ENCODE measurements around the gene CTNND2. TPM values are rescaled to one million over a fixed set of nuclear protein-coding genes. Genes with fewer than 3 reads are reported as not detected.

The CTNND2 gene
- total RNA-seq, 1 experiment from 2014 or later: 7.0 TPM

- no peak overlapping the region for H3K18ac ChIP-seq (ENCODE audit: insufficient read length, low read depth, low read length)
- TF ChIP-seq, protein P1, sequence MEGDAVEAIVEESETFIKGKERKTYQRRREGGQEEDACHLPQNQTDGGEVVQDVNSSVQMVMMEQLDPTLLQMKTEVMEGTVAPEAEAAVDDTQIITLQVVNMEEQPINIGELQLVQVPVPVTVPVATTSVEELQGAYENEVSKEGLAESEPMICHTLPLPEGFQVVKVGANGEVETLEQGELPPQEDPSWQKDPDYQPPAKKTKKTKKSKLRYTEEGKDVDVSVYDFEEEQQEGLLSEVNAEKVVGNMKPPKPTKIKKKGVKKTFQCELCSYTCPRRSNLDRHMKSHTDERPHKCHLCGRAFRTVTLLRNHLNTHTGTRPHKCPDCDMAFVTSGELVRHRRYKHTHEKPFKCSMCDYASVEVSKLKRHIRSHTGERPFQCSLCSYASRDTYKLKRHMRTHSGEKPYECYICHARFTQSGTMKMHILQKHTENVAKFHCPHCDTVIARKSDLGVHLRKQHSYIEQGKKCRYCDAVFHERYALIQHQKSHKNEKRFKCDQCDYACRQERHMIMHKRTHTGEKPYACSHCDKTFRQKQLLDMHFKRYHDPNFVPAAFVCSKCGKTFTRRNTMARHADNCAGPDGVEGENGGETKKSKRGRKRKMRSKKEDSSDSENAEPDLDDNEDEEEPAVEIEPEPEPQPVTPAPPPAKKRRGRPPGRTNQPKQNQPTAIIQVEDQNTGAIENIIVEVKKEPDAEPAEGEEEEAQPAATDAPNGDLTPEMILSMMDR (conservative IDR thresholded peaks at IDR 0.05): no peak
- no CpG with 5 or more reads among the region's 9 CpGs for WGBS (ENCODE audit: extremely low coverage, insufficient read length, low lambda C conversion rate)
- H2BK5ac ChIP-seq (ENCODE audit: insufficient read length, low read length): no peak overlapping the region
- H3T11ph ChIP-seq (ENCODE audit: low read length): no peak overlapping the region
- H3K27me3 Mint-ChIP-seq (ENCODE audit: low read depth): no peaks in the 10 kb centered on the region
- H2BK15ac ChIP-seq (ENCODE audit: low read depth, low read length): no peak overlapping the region
- H3K27ac ChIP-seq (ENCODE audit: insufficient read length, low read depth, low read length): no peak overlapping the region
- no peak overlapping the region for H4K91ac ChIP-seq (ENCODE audit: insufficient read length, low read depth, low read length)
- H3K23me2 ChIP-seq (ENCODE audit: insufficient read length, low read depth, low read length, poor library complexity, severe bottlenecking): no peaks in the 10 kb centered on the region
- no peak overlapping the region for H2AFZ ChIP-seq (ENCODE audit: low read length)
- no peaks in the 10 kb centered on the region for H3K4me1 ChIP-seq (ENCODE audit: insufficient read depth, low read length)
- H3K27me3 ChIP-seq (ENCODE audit: insufficient read depth, low read length): no peaks in the 10 kb centered on the region
- DNase-seq: peak; percentile 53
- no peak overlapping the region for H2BK20ac ChIP-seq (ENCODE audit: low read depth, low read length, poor library complexity, severe bottlenecking)
- no peak overlapping the region for H3K4me3 Mint-ChIP-seq
- no peaks in the 10 kb centered on the region for H3K79me1 ChIP-seq (ENCODE audit: insufficient read depth, low read depth, low read length, poor library complexity, severe bottlenecking)
- H3K14ac ChIP-seq (ENCODE audit: insufficient read depth, low read length): no peak overlapping the region
- no peak overlapping the region for H2BK12ac ChIP-seq (ENCODE audit: insufficient read length, low read depth, low read length)
- no peak overlapping the region for H3K4me2 ChIP-seq (ENCODE audit: insufficient read depth, insufficient read length, low read length)
- H3K9me3 Mint-ChIP-seq: no peaks in the 10 kb centered on the region; a peak in 2 of 5 replicates
- no peak overlapping the region for H2BK120ac ChIP-seq (ENCODE audit: low read depth, low read length, poor library complexity, severe bottlenecking)
- H3K36me3 Mint-ChIP-seq (ENCODE audit: insufficient read depth in 1 of 3, low read depth in 3 of 3): no peaks in the 10 kb centered on the region
- peaks cover 6% of the 10 kb centered on the region in 2 experiments for H3K4me1 Mint-ChIP-seq
- no peaks in the 10 kb centered on the region for H3K9me3 ChIP-seq (ENCODE audit: control insufficient read depth, low read depth, low read length)
- H3K4ac ChIP-seq (ENCODE audit: low read depth, low read length): no peak overlapping the region
- no peak overlapping the region for H2AK5ac ChIP-seq (ENCODE audit: insufficient read length, low read length)
- H3K79me2 ChIP-seq (ENCODE audit: insufficient read depth, low read length): no peaks in the 10 kb centered on the region
- H4K20me1 ChIP-seq (ENCODE audit: control insufficient read depth, insufficient read depth, insufficient read length): no peaks in the 10 kb centered on the region
- peak overlapping the region in 1 of 3 experiments; percentile 27; a peak in 1 of 7 replicates for H3K27ac Mint-ChIP-seq
- no peak overlapping the region for H3K56ac ChIP-seq (ENCODE audit: insufficient read length, low read depth, low read length)
- no peak overlapping the region for H4K8ac ChIP-seq (replicated peaks; ENCODE audit: insufficient read length, low read depth, low read length)
- no peak overlapping the region for H4K5ac ChIP-seq (ENCODE audit: insufficient read length, low read depth, low read length)
- no peak overlapping the region for H3K9ac ChIP-seq (ENCODE audit: extremely low read depth, insufficient read length, low read length)
- no peak overlapping the region for H3K23ac ChIP-seq (ENCODE audit: insufficient read length, low read depth, low read length)
Observed at GRCh38 chr5:11139217-11139865, 764.9 kb downstream of the CTNND2 start.
